GM21717 (cell line): ENCODE measurements around the gene LMBRD2.

Source experiments
- ATAC-seq: cut with Tn5 transposase; IDR thresholded peaks from one replicate; pipeline ENCODE4 v1.9.1; 2021; ENCODE audit warnings: mild to moderate bottlenecking, moderate library complexity; ENCODE audit not compliant: unreplicated experiment

Gene LMBRD2

DNA sequence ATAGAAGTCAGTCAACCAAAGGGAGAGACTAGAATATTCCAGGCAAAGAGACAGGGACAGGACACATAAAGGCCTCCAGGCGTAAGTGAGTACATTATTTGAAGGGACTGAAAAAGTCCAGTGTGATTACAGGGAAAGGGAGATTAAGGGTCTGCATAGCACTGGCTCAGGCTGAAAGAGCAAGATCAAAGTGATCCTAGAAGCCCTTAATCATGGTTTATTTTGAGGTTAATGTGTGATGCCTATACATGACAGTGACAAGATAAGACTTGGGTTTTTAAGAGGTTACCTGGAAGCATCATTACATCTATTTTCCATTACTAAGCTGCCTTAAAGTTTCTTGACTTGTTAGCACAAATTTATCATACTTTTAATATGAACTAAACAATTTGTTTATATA lies 25.8 kb downstream of the LMBRD2 start:
- no peak for ATAC-seq

DNA sequence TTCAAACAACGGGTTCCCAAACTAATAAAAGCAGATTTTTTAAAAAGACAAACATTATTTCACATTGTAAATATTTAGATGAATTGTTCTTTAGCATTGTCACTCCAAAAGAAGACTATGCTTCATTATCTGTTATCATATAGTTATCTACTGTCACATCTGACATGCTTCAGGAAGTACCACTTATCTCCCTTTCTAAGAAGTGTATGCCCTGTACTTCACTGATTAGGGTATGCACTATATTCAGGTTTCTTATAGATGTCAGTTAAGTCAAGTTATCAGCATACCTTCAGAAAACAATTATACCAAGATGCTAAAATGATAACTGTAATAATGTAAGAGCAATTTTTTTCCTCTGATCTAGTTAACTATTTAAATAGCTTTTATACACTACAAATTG lies 40.4 kb downstream of the LMBRD2 start:
- no peak for ATAC-seq

DNA sequence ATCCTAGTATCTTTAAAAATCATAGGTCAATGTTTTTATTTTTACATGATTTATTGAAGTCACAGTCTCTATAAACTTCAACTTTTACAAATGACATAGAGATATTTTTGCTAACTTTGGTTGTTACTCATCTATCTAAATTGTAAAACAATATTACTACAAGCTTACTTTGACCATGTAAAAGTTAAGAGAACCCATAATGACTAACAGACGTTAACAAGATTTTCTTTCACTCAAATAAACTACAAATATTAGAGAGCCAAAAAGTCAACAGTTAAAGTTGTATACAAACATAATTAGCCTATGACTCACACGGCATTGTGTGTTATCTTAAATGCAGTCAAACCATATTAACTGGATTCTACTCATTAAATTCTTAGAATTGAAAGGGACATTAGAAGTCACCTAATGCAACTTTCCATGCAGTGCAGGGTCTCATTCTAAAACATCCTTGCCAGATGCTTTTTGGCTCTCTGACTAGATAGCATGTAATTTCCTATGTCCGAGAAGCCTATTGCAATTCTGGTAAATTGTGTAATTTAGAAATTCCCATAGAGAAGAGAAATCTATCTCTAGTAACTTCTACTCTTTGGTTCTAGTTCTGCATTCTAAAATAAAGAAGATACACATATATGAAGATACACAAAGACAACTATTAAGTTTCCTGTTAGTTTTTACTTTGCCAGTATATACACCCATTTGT lies 42.8 kb downstream of the LMBRD2 start:
- ATAC-seq: no peak

DNA sequence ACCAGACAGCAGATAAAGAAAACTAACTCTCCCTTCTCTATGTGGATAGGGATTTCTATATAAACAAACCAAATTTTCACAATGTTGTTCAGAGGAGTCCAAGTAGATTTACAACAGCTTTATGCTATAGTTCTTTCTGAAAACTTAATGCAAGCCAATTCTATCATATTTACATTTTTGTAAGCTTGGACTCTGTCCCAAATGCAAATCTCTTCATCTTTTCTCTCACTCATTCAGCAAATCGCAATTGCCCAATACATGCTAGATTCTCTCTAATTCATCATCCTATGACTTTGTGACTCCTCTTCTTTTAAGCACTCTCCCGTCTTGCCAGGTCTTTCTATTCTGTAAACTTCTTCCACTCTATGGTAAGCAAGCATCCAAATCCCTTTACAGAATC lies 45.9 kb downstream of the LMBRD2 start:
- ATAC-seq: no peak

DNA sequence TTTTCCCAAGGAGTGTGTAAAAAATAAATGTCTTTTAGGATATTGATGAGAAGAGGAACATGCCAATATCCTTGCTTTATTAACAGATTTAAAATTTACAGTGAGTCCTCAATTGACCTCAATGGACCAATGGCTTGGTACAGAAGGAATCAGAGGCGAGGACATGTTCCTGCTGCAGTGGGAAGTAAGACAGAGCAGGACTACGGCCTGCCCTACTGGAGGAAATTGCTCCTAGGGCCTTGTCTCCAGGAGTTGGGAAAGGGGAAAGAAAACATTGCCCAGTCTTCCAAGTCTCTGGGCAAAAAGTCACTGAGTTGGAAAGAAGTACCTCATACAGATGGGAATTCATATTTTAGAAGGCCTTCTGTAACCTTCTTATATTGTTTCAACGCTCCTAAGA lies 51.9 kb downstream of the LMBRD2 start:
- ATAC-seq: no peak

DNA sequence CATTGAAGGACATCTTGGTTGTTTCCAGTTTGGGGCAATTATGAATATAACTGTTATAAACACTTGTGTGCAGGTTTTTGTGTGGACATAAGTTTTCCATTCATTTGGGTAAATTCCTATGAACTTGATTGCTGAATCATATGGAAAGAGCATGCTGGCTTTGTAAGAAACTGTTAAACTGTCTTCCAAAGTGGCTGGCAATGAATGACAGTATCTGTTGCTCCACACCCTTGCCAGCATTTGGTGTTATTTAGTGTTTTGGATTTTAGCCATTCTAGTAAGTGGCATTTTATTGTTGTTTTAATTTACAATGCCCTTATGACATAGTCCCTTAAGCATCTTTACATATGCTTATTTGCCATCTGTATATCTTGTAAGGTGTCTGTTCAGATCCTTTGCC lies 55.2 kb downstream of the LMBRD2 start:
- ATAC-seq: no peak

DNA sequence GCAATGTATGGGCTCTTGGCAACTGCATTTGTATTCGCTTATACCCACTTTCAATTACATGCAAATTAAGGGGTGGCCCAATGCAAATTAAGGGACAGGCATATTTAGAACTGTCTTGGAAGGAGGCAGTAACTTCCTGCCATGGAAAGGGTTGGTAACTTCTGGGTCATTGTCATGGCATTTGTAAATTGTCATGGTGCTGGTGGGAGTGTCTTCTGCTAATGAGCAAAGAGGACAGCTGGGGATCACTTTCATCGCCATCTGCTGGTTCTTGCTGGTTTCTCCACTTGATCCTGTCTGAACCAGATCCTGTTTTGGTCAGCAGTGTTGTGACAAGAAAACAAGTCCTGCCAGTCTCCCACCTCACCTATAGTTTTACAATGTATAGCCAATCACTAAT lies 61.7 kb downstream of the LMBRD2 start:
- ATAC-seq: no peak

DNA sequence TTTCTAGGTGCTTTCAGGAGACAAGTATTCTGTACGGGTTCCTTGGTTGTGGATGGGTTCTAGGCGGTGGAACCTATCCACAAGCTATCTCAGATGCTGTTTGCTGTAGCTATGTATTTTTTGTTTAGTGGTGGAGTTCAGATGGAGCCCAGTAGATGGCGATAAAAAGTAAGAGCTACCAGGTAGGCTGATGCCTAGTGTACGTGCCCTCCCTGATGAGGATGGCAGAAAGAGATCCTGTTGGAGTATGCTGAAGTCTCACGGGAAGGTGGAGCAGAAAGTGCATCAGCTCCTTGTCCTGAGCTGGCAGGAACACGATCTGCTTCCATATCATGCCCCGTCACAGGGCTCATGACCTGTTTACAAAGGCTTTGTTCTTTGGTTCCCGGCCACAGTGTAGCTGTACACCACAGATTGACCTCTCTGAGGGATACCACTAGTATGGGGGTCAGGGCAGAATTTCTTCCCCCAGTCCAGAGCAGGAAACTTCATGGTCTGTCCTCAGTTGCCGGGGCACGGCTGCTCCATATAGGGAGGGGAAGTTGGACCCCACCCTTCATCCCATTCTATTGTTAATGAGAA lies 72.4 kb downstream of the LMBRD2 start:
- peak; percentile 97 for ATAC-seq

DNA sequence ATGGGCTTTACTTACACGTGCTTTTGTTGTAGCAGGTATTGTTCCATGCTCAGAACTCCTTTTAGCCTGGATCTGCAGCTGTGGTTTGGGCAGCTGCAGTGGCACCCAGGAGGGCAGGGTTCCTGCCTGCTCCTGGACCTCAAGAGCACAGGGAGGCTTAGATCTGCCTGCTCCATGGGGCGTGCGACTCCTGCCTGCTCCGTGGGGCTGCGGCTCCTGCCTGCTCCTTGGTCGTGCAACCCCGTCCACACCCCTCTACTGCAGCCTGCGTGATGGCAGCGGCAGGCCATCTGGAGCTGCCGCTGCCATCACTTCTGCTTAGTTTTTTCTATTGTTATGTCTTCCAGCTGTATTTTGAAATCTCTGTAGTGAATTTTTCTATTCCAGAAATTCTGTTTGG lies 73.3 kb downstream of the LMBRD2 start:
- no peak for ATAC-seq

DNA sequence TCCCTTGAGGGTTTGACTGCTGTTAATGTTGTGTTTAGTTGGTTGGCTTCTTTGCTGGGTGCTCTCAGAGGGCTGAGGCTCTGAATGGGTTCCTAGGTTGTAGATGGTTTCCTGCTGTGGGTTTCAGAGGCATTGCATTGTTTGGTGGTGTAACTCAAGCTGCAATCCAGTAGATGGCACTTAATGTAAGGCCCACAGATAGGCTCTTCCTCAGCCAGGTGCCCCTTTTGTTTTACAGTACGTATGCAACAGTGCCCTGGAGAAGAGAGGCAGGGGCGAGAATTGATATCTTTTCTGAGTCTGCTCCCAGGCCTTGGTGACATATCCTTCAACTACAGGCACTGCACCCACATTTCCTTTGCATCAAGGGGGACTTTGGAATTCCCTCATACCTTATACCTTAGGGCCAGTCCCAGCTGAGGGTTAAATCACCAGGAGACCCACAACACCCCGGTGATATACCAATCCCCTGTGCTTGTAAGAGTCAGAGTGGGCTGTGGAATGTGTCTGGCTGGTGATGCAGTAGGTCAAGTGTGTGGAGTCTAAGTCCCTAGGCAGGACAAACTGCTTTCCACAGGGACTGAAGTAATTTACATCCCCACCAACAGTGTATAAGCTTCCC lies 78.0 kb downstream of the LMBRD2 start:
- ATAC-seq: peak; percentile 82

DNA sequence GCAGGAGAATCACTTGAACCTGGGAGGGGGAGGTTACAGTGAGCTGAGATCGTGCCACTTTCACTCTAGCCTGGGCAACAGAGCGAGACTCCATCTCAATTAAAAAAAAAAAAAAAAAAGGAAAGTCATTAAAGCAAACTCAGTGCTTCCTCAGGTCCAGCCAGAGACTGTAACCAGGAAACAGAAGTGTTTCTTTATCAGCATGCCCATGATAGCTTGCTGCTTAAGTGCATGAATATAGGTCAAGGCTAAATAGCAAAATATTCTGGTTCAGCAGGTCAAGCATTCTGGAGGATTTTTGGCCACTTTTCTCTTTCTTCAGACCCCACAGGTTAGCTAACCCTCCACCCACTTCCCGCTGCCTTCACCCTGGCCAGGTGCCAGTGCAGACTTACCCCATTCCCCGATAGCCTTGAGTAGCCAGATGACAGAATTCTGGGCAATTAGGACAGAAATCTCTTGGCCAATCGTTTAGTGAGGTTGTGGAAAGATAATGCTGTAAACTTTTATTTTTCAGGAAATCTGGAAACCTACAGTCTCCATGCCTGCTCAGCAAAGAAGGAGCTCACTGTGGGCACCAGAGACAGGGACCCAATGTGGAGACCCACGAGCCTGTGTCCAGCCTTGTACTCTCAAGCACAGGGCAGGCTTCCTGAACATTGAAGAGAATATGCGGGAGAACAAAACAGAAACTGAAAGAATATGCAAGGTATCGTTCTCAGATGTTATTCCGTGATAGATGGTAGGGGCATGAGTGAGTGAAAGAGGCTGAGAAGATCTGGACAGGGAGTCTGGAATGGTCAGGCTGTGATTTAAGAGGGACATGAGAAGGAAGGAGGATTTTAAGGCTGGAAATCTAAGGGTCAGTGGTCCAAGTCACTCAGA lies 80.8 kb downstream of the LMBRD2 start:
- ATAC-seq: peak; percentile 77

DNA sequence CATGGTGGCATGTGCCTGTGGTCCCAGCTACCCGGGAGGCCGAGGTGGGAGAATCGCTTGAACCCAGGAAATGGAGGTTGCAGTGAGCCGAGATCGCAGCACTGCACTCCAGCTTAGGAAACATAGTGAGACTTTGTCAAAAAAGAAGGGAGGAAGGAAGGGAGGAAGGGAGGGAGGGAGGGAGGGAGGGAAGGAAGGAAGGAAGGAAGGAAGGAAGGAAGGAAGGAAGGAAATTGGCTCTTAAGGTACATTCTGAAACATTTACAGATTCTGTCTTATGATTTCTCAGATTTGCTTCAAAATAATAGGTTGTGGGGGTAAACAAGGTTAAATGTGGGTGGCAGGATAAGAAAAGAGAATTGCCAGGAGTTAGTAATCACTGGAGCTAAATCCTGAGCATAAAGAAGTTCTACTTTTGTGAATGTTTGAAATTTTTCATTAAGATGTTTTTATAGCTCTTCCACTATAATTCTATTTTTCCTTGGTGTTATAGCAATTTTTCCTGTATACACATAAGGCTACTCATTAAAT lies 82.9 kb downstream of the LMBRD2 start:
- ATAC-seq: no peak

DNA sequence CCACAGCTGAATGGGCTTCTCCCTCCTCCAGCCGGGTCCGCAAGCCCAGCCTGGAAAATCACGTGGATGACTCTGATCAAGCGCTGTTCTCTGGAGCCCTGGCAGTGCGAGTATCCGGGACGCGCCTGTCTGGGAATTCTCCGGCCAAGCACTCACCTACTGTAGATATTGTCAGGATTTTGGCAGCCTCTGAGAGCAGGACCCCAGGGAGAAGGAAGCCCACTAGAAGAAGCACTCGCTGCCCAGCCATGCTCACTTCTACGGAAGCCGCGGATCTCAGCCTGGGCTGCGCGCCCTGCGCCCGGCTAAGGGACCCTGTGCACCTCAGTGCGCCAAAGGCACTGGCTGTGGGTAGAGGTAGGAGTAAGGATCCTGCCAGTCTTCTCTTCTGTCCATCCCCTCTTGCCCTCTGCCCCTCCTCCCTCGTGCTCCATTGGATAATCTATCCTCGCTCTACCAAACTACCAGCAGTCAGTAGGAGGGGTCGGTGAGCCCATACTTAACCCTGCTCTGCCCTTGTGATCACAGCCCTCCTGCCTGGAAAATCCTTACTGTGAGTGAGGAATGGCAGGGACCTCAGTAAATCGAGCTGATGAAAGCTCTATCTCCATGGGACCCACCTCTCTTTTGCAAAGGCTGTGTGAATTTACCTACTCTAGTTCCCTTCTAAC lies 85.0 kb downstream of the LMBRD2 start, which contains the start of gene UGT3A2:
UGT3A2 (minus strand) TSS at position 343 of the 671 bp plus-strand sequence; CDS start at position 250, 93 bp downstream.
- no peak for ATAC-seq

DNA sequence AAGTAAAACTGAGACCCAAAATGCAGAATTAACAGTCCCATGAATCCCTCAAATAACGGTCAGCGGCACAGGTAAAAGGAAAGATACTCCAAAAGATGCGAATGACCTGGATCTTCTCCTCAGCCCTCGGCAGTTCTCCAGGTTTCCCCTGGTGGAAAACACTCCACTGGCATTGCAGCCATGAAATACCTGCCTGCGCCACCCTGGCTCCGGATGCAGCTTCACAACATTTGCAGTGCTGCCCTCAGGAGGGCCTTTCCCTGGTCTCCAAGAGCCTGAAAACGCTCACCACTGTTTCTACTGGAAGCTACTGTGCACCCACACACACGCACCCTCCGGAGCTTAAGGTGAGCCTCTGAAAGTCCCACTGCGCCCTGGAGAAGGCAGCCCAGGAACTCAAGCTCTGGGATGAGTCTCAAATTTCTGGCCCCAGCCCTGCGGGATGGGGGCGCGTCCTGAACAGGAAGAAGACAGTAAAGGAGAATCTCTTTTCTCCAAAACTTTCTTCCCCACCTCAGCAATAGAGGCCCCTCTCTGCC lies 85.6 kb downstream of the LMBRD2 start:
- no peak for ATAC-seq

DNA sequence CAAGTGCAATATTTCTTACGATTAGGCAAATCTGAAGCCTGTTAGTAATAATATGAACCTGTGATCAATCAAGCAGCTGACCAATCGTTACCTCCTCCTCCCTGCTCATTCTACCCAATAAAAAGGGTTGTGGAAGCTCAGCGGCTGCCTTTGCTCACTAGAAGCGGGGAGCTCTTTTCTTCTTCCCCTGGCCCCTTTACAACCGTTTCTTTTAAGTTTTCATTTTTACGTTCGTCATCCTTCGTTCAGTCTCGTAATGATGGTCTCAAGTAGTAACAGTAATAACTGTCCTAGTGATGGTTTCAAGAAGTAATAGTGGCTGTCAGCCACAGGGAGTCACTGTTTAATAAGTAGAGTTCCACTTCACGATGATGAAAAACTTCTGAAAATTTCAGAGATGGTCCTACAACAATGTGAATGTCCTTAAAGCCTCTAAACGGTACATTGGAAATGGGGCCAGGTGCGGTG lies 91.2 kb downstream of the LMBRD2 start:
- no peak for ATAC-seq

DNA sequence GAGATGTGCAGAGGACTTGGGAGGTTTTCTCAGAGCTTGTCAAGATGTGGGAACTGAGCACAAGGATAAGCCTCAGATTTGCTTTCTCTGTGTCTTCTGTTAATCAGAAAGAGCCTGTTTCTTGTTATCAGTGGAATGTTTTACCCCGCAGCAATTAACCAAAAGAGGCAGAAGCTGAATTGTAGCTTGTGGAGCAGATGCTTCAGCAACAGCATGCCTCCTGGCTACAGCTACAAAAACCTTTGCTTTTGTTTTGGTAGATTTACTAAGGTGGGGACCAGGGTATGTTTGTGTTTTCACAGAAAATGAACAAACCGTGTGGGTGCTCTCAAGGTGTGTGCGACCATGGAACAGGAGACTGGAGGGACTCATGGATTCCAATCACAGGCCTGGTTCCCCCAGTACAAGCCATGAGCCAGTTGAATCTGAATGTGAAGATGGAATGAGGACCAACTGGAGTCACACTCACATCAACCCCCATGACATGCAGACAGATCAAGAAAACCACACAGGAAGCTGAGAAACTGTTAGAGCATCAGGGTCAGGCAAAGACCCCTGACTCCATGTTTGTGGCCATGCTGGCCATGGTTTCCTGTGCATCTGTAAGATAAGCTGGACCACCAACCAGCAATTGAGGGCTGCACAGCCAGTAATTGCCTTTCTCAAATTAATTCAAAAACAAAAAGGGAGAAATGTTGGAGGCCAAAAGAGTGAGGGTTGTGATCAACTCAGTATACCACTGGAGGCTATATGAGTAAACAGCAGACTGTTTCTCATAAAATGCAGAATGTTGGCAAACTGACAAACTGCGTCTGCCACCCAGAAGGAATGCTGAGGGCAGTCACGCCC lies 91.9 kb downstream of the LMBRD2 start:
- ATAC-seq: no peak

DNA sequence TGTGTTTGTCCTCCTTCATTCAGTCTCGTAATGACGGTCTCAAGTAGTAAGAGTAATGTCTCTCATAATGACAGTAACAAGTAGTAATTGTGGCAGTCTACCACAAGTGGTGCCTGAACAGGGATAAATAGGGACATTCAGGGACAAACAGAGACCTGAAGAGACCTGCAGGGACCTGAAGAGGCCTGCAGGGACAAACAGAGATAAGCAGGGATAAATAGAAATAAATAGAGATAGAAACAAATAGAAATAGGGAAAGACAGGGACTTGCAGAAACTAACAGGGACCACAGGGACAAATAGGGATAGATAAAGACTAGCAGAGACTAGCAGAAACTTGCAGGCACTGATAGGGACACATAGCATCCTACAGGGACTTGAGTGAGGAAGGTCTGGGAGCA lies 92.9 kb downstream of the LMBRD2 start:
- no peak for ATAC-seq

DNA sequence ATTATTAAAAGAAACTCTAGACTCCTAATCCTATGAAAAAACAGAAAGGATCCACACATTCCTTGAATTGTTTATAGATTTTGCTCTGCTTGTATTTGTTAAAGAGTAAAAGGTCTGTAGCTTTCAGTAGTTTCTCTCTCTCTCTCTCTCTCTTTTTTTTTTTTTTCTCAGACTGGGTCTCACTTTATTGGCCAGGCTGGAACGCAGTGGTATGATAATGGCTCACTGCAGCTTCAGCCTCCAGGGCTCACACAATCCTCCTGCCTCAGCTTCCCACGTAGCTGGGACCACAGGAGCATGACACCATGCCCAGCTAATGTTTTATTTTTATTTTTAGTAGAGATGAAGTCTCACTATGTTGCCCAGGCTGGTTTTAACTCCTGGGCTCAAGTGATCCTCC lies 94.3 kb downstream of the LMBRD2 start:
- no peak for ATAC-seq

DNA sequence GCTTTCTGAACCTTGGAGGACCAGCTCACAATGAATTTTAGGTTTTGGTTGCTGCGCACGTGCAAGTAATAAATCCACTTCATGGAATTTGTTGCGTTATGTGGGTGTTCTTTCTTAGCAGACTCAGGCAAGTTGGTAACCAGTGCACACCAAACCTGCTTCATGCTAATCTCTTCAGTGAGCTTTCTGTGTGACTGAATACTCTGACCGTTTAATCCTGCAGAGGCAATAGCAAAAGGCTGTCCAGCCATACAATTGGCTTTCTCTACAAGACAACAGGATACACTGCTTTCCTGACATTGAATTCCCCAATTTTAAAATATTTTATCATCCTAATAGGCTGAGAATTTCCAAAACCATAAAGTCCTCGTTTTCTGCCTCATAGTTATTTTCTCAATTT lies 95.3 kb downstream of the LMBRD2 start:
- no peak for ATAC-seq
